Colonic mucosa (tissue), 4 donors: ENCODE measurements around the gene MYH16. TPM values are rescaled to one million over a fixed set of nuclear protein-coding genes. Genes with fewer than 3 reads are reported as not detected.

ENCODE experiments used
- DNase-seq: peaks from one replicate; pipeline ENCODE4 v3.0.0-alpha.2; 2020
- H3K27ac ChIP-seq: fragments of 200-600 bp; one replicate; pipeline ENCODE4 v1.8.0; 2021
- H3K27me3 ChIP-seq: fragments of 200-600 bp; one replicate; pipeline ENCODE4 v1.8.0; 2021
- H3K36me3 ChIP-seq: fragments of 200-600 bp; one replicate; pipeline ENCODE4 v1.8.0; 2021
- H3K4me1 ChIP-seq: fragments of 200-600 bp; one replicate; pipeline ENCODE4 v1.8.0; 2021; ENCODE audit warnings: mild to moderate bottlenecking
- H3K4me3 ChIP-seq: fragments of 200-600 bp; one replicate; pipeline ENCODE4 v1.8.0; 2021
- H3K9ac ChIP-seq, 2 donors: one replicate each; pipeline ENCODE4 v1.7.0; 2013; ENCODE audit warnings: control low read depth in 2 of 2, low read depth in 2 of 2, low read length in 2 of 2
- H3K9me3 ChIP-seq: fragments of 200-600 bp; one replicate; pipeline ENCODE4 v1.8.0; 2021
- intact Hi-C: fragments of 100-400 bp; cut with DNase I; formaldehyde crosslinking; loops from one replicate; pipeline ENCODE4 v1.14.1; 2022
- total RNA-seq, 2 donors: library from RNA; stranded (reverse); fragmentation: NEBNext Ultra II Directional in 1 of 2; extraction: Animal tissue kit (Norgen Biotek cat#: 25700) in 1 of 2; gene quantifications; one replicate each; pipeline ENCODE4 v1.2.1, GENCODE V29; 2021
- TF ChIP-seq, protein P1 (sequence below): fragments of 200-600 bp; IDR thresholded peaks from one replicate; pipeline ENCODE4 v1.8.0; 2022; ENCODE audit warnings: antibody characterized with exemption, mild to moderate bottlenecking
- donor health status: healthy.
- donor health status: DM: no; HTN: no; CAD: no.
- donor health status: DM: no; HTN: no; CAD: no.

The MYH16 gene
- total RNA-seq, 2 donors from 2014 or later = not detected

DNA sequence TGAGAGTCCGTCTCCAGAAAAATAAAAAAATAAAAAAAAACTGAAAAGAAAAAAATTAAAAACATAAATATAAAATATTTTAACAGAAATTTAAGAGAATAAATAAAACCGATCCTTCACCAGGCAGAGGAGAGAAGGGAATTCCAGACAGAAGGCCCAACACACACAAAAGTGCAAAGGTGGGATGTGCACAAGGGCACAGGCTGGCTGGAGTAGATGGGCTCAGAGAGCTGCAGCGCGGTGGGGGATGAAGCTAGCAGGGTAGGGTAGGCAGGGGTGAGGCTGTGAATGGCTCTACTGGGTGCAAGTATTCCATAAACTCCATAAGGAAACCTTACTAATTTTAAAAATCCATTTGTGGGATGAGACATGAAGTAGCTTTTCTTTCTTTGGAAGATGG lies 37.4 kb downstream of the MYH16 start:
- Histone ChIP-seq H3K4me1 (no peaks in the 10 kb centered on the region), H3K9ac (no peak overlapping the region), H3K9me3 (no peaks in the 10 kb centered on the region), H3K27ac (no peak overlapping the region), H3K36me3 (no peaks in the 10 kb centered on the region), H3K27me3 (no peaks in the 10 kb centered on the region), H3K4me3 (no peak overlapping the region)
- no peak for DNase-seq
- TF ChIP-seq, protein P1, sequence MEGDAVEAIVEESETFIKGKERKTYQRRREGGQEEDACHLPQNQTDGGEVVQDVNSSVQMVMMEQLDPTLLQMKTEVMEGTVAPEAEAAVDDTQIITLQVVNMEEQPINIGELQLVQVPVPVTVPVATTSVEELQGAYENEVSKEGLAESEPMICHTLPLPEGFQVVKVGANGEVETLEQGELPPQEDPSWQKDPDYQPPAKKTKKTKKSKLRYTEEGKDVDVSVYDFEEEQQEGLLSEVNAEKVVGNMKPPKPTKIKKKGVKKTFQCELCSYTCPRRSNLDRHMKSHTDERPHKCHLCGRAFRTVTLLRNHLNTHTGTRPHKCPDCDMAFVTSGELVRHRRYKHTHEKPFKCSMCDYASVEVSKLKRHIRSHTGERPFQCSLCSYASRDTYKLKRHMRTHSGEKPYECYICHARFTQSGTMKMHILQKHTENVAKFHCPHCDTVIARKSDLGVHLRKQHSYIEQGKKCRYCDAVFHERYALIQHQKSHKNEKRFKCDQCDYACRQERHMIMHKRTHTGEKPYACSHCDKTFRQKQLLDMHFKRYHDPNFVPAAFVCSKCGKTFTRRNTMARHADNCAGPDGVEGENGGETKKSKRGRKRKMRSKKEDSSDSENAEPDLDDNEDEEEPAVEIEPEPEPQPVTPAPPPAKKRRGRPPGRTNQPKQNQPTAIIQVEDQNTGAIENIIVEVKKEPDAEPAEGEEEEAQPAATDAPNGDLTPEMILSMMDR = no peak
- intact Hi-C loops = no loop called here

DNA sequence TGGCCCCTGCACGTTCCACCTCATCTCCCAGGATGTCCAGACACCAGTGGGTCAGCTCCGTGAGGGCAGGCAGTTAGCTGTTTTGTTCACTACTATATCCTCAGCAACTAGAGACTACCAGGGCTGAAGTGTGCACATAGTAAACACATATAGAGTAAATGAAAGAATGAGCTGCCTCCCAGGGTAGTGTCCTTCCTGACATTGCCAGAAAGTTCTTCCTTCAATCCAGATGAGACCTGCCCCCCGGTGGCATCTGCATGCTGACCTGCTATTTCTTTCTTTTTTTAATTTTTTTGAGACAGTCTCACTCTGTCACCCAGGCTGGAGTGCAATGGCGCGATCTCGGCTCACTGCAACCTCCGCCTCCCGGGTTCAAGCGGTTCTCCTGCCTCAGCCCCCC lies 39.1 kb downstream of the MYH16 start:
- Histone ChIP-seq H3K27ac (no peak overlapping the region), H3K36me3 (no peaks in the 10 kb centered on the region), H3K4me1 (no peaks in the 10 kb centered on the region), H3K27me3 (no peaks in the 10 kb centered on the region), H3K9ac (no peak overlapping the region), H3K4me3 (no peak overlapping the region), H3K9me3 (no peaks in the 10 kb centered on the region)
- DNase-seq = no peak
- intact Hi-C loops = no loop called here
- TF ChIP-seq, protein P1 = no peak

DNA sequence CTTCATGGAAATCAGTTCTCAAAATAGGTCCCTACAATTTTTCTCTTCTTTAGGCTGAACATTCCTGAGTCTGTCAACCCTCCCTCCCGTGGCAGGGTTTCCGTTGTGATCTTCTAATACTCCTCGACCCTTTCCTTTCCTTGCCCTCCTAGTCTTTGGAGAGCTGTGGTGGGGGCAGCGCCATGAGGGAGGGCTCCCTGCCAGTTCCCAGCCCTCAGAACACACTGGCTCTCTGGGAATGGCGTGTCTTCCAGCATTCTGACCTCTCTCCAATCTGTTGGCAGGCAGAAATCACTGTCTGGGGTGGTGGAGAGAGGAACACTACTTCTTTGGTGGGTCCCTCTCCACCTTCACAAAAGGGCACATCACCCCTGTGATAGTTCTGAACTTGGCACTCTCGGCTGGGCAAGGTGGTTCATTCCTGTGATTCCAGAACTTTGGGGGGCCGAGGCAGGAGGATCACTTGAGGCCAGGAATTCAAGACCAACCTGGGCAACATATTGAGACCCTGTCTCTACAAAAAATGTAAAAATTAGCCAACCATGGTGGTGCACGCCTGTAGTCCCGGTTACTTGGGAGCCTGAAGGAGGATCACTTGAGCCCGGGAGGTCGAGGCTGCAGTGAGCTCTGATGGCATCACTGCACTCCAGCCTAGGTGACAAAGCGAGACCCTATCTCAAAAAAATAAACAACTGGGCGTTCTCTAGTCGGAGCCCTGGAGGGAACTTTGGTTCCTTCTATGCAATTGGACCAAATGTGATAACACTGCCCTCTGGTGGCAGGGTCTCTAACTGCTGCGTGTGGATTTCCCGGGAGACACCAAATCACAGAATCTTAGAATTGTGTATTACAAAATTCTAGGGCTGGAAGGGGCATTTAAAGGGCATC lies 39.9 kb downstream of the MYH16 start:
- TF ChIP-seq, protein P1 = peak; percentile 90

DNA sequence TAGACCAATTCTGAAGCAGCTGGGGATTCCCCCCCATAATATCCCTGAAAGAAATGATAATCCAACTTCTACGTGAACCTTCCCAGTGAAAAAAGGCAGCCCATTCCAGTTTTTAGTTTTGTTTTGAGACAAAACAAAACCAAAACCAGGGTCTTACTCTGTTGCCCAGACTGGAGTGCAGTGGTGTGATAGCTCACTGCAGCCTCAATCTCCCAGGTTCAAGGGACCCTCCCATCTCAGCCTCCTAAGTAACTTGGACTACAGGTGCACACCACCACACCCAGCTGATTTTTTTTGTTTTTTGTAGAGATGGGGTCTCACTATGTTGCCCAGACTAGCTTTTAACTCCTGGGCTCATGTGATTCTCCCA lies 40.5 kb downstream of the MYH16 start:
- TF ChIP-seq, protein P1 = peak; percentile 23
- no peak overlapping the region for H3K9ac ChIP-seq
- H3K4me3 ChIP-seq = no peak overlapping the region

More for the DNA sequence above, 39.9 kb downstream of the MYH16 start:
- no peaks in the 10 kb centered on the region for H3K36me3 ChIP-seq
- no peaks in the 10 kb centered on the region for H3K9me3 ChIP-seq
- intact Hi-C loops = loop anchor here (1.0 kb wide), 1 partner anchor 271 kb away; no protein-coding TSS in a partner anchor
- no peaks in the 10 kb centered on the region for H3K27me3 ChIP-seq
- DNase-seq = peak; percentile 87
- H3K4me3 ChIP-seq = no peak overlapping the region
- no peak overlapping the region for H3K9ac ChIP-seq
- no peak overlapping the region for H3K27ac ChIP-seq
- H3K4me1 ChIP-seq = no peaks in the 10 kb centered on the region

DNA sequence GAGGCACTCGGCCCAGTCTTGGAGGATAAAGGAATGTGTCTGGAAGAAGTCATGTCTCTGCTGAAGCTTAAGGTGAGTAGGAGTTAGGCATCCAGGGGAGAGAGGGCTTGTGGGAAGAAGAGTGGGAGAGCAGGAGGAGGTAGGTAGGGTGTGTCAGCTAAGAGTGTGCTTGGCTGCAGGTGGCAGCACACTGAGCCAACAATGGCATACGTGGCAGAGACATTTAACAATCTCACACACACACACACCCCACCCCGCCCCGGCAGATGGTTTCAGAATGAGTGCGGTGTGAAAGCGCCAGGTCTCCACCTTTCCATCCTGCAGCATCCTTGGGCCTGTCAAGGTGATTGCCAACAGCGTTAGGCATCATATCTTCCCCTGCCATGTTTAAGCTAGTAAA lies 41.9 kb downstream of the MYH16 start:
- H3K4me1 ChIP-seq = no peaks in the 10 kb centered on the region
- H3K27me3 ChIP-seq = no peaks in the 10 kb centered on the region
- H3K36me3 ChIP-seq = no peaks in the 10 kb centered on the region
- H3K9me3 ChIP-seq = no peaks in the 10 kb centered on the region
- H3K9ac ChIP-seq = no peak overlapping the region
- intact Hi-C loops = no loop called here
- no peak overlapping the region for H3K4me3 ChIP-seq
- DNase-seq = peak; percentile 86
- H3K27ac ChIP-seq = peak overlapping the region; percentile 42
- TF ChIP-seq, protein P1 = no peak

More for the DNA sequence above, 40.5 kb downstream of the MYH16 start:
- no peaks in the 10 kb centered on the region for H3K9me3 ChIP-seq
- no peak for DNase-seq
- intact Hi-C loops = loop anchor here (1.0 kb wide), 1 partner anchor 272 kb away; no protein-coding TSS in a partner anchor
- H3K36me3 ChIP-seq = no peaks in the 10 kb centered on the region
- no peak overlapping the region for H3K27ac ChIP-seq
- H3K4me1 ChIP-seq = no peaks in the 10 kb centered on the region
- no peaks in the 10 kb centered on the region for H3K27me3 ChIP-seq
